IMR-90 (cell line): ENCODE measurements around the gene XPR1. TPM values are rescaled to one million over a fixed set of nuclear protein-coding genes. Genes with fewer than 3 reads are reported as not detected.

Experiments
- ATAC-seq: fragments of 200-7000 bp; cut with Tn5 transposase; 2 replicates; pipeline ENCODE4 v1.9.1; 2020; ENCODE audit warnings: low read depth, mild to moderate bottlenecking, moderate library complexity
- BruUV-seq: library from RNA; stranded (reverse); fragments of 400-500 nt; replicated peaks from 2 replicates; lab custom pipeline; 2021; lab: Mats Ljungman, UMichigan
- CTCF ChIA-PET: fragments of 300-600 bp; formaldehyde crosslinking; extraction: SDS; loops from one replicate; lab custom pipeline; 2021; ENCODE audit warnings: antibody characterized with exemption; lab: Yijun Ruan, JAX
- POLR2A ChIA-PET: fragments of 300-600 bp; sonication (Branson Sonifier 250); formaldehyde crosslinking; loops from one replicate; lab custom pipeline; 2022; ENCODE audit warnings: antibody characterized with exemption; ENCODE audit not compliant: unreplicated experiment; lab: Charles Lee
- DNase-seq: peaks from one replicate; pipeline ENCODE4 v3.0.0; 2013
- H2AFZ ChIP-seq: replicated peaks from 2 replicates; pipeline ENCODE3; 2013; ENCODE audit warnings: low read length, mild to moderate bottlenecking; ENCODE audit not compliant: poor library complexity
- H2AK5ac ChIP-seq: 2 replicates; pipeline ENCODE4 v1.6.1; 2013; ENCODE audit warnings: low read depth, low read length, inconsistent platforms
- H2AK9ac ChIP-seq: replicated peaks from 2 replicates; pipeline ENCODE3; 2013; ENCODE audit warnings: mild to moderate bottlenecking, low read depth, low read length, moderate library complexity; ENCODE audit not compliant: poor library complexity
- H2BK120ac ChIP-seq: 2 replicates; pipeline ENCODE4 v1.6.1; 2013; ENCODE audit warnings: low read depth, low read length, inconsistent platforms
- H2BK15ac ChIP-seq: 3 replicates; pipeline ENCODE4 v1.6.1; 2013; ENCODE audit warnings: low read depth, low read length, inconsistent platforms
- H2BK20ac ChIP-seq: 2 replicates; pipeline ENCODE4 v1.6.1; 2013; ENCODE audit warnings: low read depth, mild to moderate bottlenecking, inconsistent platforms, low read length, moderate library complexity
- H2BK5ac ChIP-seq: 2 replicates; pipeline ENCODE4 v1.6.1; 2013; ENCODE audit warnings: mild to moderate bottlenecking, low read depth, low read length, inconsistent platforms; ENCODE audit not compliant: poor library complexity, severe bottlenecking
- H3K14ac ChIP-seq: replicated peaks from 2 replicates; pipeline ENCODE4 v1.6.1; 2013; ENCODE audit warnings: low read depth, low read length, inconsistent platforms
- H3K18ac ChIP-seq: 2 replicates; pipeline ENCODE4 v1.6.1; 2013; ENCODE audit warnings: low read depth, low read length, control low read depth
- H3K23ac ChIP-seq: 2 replicates; pipeline ENCODE4 v1.6.1; 2013; ENCODE audit warnings: low read depth, low read length, inconsistent platforms
- H3K27ac ChIP-seq: 2 replicates; pipeline ENCODE4 v1.5.1; 2013; ENCODE audit warnings: mild to moderate bottlenecking, control low read depth, low read length; ENCODE audit not compliant: insufficient read depth
- H3K27me3 ChIP-seq: 2 replicates; pipeline ENCODE4 v1.6.1; 2013; ENCODE audit warnings: low read length; ENCODE audit not compliant: control insufficient read depth, insufficient read depth
- H3K36me3 ChIP-seq: 2 replicates; pipeline ENCODE4 v1.6.1; 2013; ENCODE audit warnings: low read length, mixed read lengths; ENCODE audit not compliant: control insufficient read depth, insufficient read depth
- H3K4ac ChIP-seq: 2 replicates; pipeline ENCODE4 v1.6.1; 2013; ENCODE audit warnings: low read depth, low read length, inconsistent platforms
- H3K4me1 ChIP-seq: 2 replicates; pipeline ENCODE4 v1.6.1; 2013; ENCODE audit warnings: low read length, mixed read lengths; ENCODE audit not compliant: control insufficient read depth, insufficient read depth
- H3K4me2 ChIP-seq: 2 replicates; pipeline ENCODE4 v1.6.1; 2013; ENCODE audit warnings: low read depth, mild to moderate bottlenecking, control low read depth, low read length, moderate library complexity
- H3K4me3 ChIP-seq: 2 replicates; pipeline ENCODE4 v1.5.1; 2013; ENCODE audit warnings: low read depth, mild to moderate bottlenecking, control low read depth, low read length, moderate library complexity; ENCODE audit not compliant: insufficient read depth
- H3K56ac ChIP-seq: 2 replicates; pipeline ENCODE4 v1.6.1; 2013; ENCODE audit warnings: low read length, inconsistent platforms; ENCODE audit not compliant: insufficient read depth; ENCODE audit errors: extremely low read depth
- H3K79me1 ChIP-seq, 2 experiments: 2 replicates each; pipeline ENCODE4 v1.6.1; 2013; ENCODE audit warnings: low read length in 2 of 2, inconsistent platforms in 1 of 2, low read depth in 1 of 2
- H3K9ac ChIP-seq: 2 replicates; pipeline ENCODE4 v1.6.1; 2013; ENCODE audit warnings: low read depth, low read length, control low read depth
- H3K9me1 ChIP-seq: 2 replicates; pipeline ENCODE4 v1.6.1; 2013; ENCODE audit warnings: low read length, inconsistent platforms; ENCODE audit not compliant: insufficient read depth
- H3K9me3 ChIP-seq: 2 replicates; pipeline ENCODE4 v1.6.1; 2013; ENCODE audit warnings: low read length; ENCODE audit not compliant: control insufficient read depth, insufficient read depth
- H4K20me1 ChIP-seq: 2 replicates; pipeline ENCODE4 v1.6.1; 2013; ENCODE audit warnings: low read length, inconsistent platforms; ENCODE audit not compliant: insufficient read depth
- H4K5ac ChIP-seq: 2 replicates; pipeline ENCODE4 v1.6.1; 2013; ENCODE audit warnings: mild to moderate bottlenecking, low read depth, low read length, control low read depth
- H4K8ac ChIP-seq, 2 experiments: 2 replicates each; pipeline ENCODE4 v1.6.1; 2013; ENCODE audit warnings: low read depth in 2 of 2, low read length in 2 of 2, control low read depth in 1 of 2, inconsistent platforms in 1 of 2
- H4K91ac ChIP-seq: 2 replicates; pipeline ENCODE4 v1.6.1; 2013; ENCODE audit warnings: low read depth, low read length, inconsistent platforms; ENCODE audit not compliant: insufficient read depth
- BHLHE40 ChIP-seq: fragments of 150-350 bp; IDR thresholded peaks from 2 replicates; pipeline ENCODE4 v1.6.1; 2016; ENCODE audit warnings: mild to moderate bottlenecking, low read depth, low read length
- CEBPB ChIP-seq: IDR thresholded peaks from 2 replicates; pipeline ENCODE4 v1.6.1; 2012; ENCODE audit warnings: low read depth, low read length, improper control_type of control experiment
- CHD1 ChIP-seq: IDR thresholded peaks from 2 replicates; pipeline ENCODE4 v1.6.1; 2012; ENCODE audit warnings: low read depth, low read length, improper control_type of control experiment
- FOS ChIP-seq: fragments of 150-350 bp; IDR thresholded peaks from 2 replicates; pipeline ENCODE4 v1.6.1; 2016; ENCODE audit warnings: low read depth, low read length
- MAFK ChIP-seq: IDR thresholded peaks from 2 replicates; pipeline ENCODE4 v1.6.1; 2012; ENCODE audit warnings: low read depth, low read length, improper control_type of control experiment
- MAZ ChIP-seq: IDR thresholded peaks from 2 replicates; pipeline ENCODE4 v1.6.1; 2012; ENCODE audit warnings: low read depth, mild to moderate bottlenecking, low read length, improper control_type of control experiment, moderate library complexity, borderline replicate concordance
- NFE2L2 ChIP-seq: fragments of 150-350 bp; IDR thresholded peaks from 2 replicates; pipeline ENCODE4 v1.6.1; 2016; ENCODE audit warnings: low read depth, mild to moderate bottlenecking, low read length
- POLR2A ChIP-seq: IDR thresholded peaks from 2 replicates; pipeline ENCODE4 v1.6.1; 2012; ENCODE audit warnings: mild to moderate bottlenecking, low read depth, low read length
- RAD21 ChIP-seq: IDR thresholded peaks from 2 replicates; pipeline ENCODE4 v1.6.1; 2012; ENCODE audit warnings: low read length, improper control_type of control experiment
- RCOR1 ChIP-seq: IDR thresholded peaks from 2 replicates; pipeline ENCODE4 v1.6.1; 2012; ENCODE audit warnings: mild to moderate bottlenecking, low read length, improper control_type of control experiment; ENCODE audit not compliant: insufficient replicate concordance
- SMC3 ChIP-seq: fragments of 150-350 bp; IDR thresholded peaks from 2 replicates; pipeline ENCODE4 v1.6.1; 2016; ENCODE audit warnings: low read depth, mild to moderate bottlenecking, antibody characterized with exemption, low read length, moderate library complexity
- USF2 ChIP-seq: fragments of 150-350 bp; IDR thresholded peaks from 2 replicates; pipeline ENCODE4 v1.6.1; 2017; ENCODE audit warnings: mild to moderate bottlenecking, antibody characterized with exemption, low read length, low read depth
- WGBS, 2 experiments: methylation state at CpG; one replicate each; pipeline versions ENCODE4 v1.1.5 to v1.1.7; 2013; ENCODE audit warnings: missing lambda C conversion rate in 2 of 2; ENCODE audit not compliant: insufficient read length in 1 of 2; ENCODE audit errors: extremely low coverage in 2 of 2; 5-methylcytosine and 5-hydroxymethylcytosine counted together
- dilution Hi-C: fragments of 300-500 bp; cut with HindIII; formaldehyde crosslinking; loops from one replicate; pipeline ENCODE4 v1.14.3; 2018; ENCODE audit warnings: low sequenced_read_pairs; ENCODE audit not compliant: unreplicated experiment
- in situ Hi-C: fragments of 300-500 bp; cut with MboI; formaldehyde crosslinking; loops from 3 replicates; pipeline ENCODE4 v1.14.3; 2019; ENCODE audit warnings: low sequenced_read_pairs, inconsistent platforms, mixed read lengths
- intact Hi-C: fragments of 100-400 bp; cut with micrococcal nuclease; formaldehyde crosslinking; loops from 2 replicates; pipeline ENCODE4 v1.10.0; 2022
- polyA plus RNA-seq, 3 experiments: library from polyadenylated mRNA; depleted of rRNA; stranded (reverse); fragments of >200 nt; gene quantifications; 2 replicates each; pipeline ENCODE4 v1.2.3, GENCODE V29; 2012; ENCODE audit warnings: low replicate concordance in 1 of 3
- total RNA-seq: library from RNA; depleted of rRNA; stranded (reverse); fragments of >200 nt; gene quantifications from 2 replicates; pipeline ENCODE4 v1.2.3, GENCODE V29; 2012

Gene XPR1
- total and polyA plus RNA-seq, 2 of the 4 experiments (the other 2 are of a cell fraction) = 11.8 to 25.1 TPM

GRCh38 chr1:180773210-180773865 lies 141.5 kb downstream of the XPR1 start:
- WGBS, 2 experiments = 80% methylated on average over 1 of the region's 1 CpG; no CpG with 5 or more reads in 1 of the 2 experiments
- H2AK9ac ChIP-seq = no peak overlapping the region
- TF ChIP-seq USF2 (no peak), MAFK (no peak), CEBPB (no peak), RAD21 (no peak), POLR2A (no peak), RCOR1 (no peak), CHD1 (no peak), NFE2L2 (no peak), FOS (no peak), MAZ (no peak), BHLHE40 (no peak), SMC3 (no peak)
- no peak overlapping the region for H3K4ac ChIP-seq
- H3K9me3 ChIP-seq = no peaks in the 10 kb centered on the region
- no peaks in the 10 kb centered on the region; the same call in 1 of the 2 replicates for H4K20me1 ChIP-seq
- peaks cover 20 to 28% of the 10 kb centered on the region in 2 experiments; a peak in 3 of 4 replicates for H3K79me1 ChIP-seq
- H4K91ac ChIP-seq = no peak overlapping the region
- dilution Hi-C loops (no loop called here), intact Hi-C loops (no loop called here), in situ Hi-C loops (no loop called here)
- no peak overlapping the region for H2AFZ ChIP-seq
- H4K8ac ChIP-seq = no peak overlapping the region
- H3K27ac ChIP-seq = no peak overlapping the region
- no peak overlapping the region for H2AK5ac ChIP-seq
- ChIA-PET CTCF (interaction anchor here (0.5 kb wide), 1 partner anchor 47 kb away, joined by 4 read pairs; no protein-coding TSS in a partner anchor), POLR2A (no interaction called here)
- H3K4me2 ChIP-seq = no peak overlapping the region
- ATAC-seq (peak; percentile 89), DNase-seq (peak; percentile 74)
- H2BK5ac ChIP-seq = peak overlapping the region; percentile 11
- peak overlapping the region; percentile 38; the same call in 1 of the 3 replicates for H2BK15ac ChIP-seq
- no peak overlapping the region for H3K56ac ChIP-seq
- no peak overlapping the region for H4K5ac ChIP-seq
- H2BK120ac ChIP-seq = no peak overlapping the region
- no peaks in the 10 kb centered on the region for H3K36me3 ChIP-seq
- no peak overlapping the region for H3K9ac ChIP-seq
- H3K23ac ChIP-seq = no peak overlapping the region
- no peaks in the 10 kb centered on the region for H3K9me1 ChIP-seq
- no TSS peak for BruUV-seq
- no peak overlapping the region for H3K4me3 ChIP-seq
- no peak overlapping the region for H3K18ac ChIP-seq
- no peaks in the 10 kb centered on the region for H3K27me3 ChIP-seq
- no peak overlapping the region for H3K14ac ChIP-seq
- no peak overlapping the region for H2BK20ac ChIP-seq
- H3K4me1 ChIP-seq = no peaks in the 10 kb centered on the region; the same call in 1 of the 2 replicates
